NCI-H2081 (cell line): ENCODE measurements around the gene KRTAP9-8.
"Not testable (repeated sequence)": the region's sequence is repeated elsewhere in the genome, so short reads cannot be mapped to it uniquely, and the experiment has no call there.

Experiments used
- DNase-seq, 2 experiments: peaks; one replicate each; lab custom pipeline; 2025; lab: John Stamatoyannopoulos, UW

The KRTAP9-8 gene, protein sequence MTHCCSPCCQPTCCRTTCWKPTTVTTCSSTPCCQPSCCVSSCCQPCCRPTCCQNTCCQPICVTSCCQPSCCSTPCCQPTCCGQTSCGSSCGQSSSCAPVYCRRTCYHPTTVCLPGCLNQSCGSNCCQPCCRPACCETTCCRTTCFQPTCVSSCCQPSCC

DNA sequence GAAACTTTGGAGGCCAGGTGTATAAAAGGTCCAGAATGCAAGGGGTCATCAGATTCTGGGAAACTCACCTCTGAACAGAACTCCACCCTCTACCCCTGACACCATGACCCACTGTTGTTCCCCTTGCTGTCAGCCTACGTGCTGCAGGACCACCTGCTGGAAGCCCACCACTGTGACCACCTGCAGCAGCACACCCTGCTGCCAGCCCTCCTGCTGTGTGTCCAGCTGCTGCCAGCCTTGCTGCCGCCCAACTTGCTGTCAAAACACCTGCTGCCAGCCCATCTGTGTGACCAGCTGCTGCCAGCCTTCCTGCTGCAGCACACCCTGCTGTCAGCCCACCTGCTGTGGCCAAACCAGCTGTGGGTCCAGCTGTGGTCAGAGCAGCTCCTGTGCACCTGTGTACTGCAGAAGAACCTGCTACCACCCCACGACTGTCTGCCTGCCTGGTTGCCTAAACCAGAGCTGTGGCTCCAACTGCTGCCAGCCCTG, at the start of gene KRTAP9-8:
Gene KRTAP9-8, plus strand, starts transcription at position 51 of the 489 bp plus-strand sequence. Its CDS starts 53 bp downstream, at position 104.
- not testable (repeated sequence) for DNase-seq

DNA sequence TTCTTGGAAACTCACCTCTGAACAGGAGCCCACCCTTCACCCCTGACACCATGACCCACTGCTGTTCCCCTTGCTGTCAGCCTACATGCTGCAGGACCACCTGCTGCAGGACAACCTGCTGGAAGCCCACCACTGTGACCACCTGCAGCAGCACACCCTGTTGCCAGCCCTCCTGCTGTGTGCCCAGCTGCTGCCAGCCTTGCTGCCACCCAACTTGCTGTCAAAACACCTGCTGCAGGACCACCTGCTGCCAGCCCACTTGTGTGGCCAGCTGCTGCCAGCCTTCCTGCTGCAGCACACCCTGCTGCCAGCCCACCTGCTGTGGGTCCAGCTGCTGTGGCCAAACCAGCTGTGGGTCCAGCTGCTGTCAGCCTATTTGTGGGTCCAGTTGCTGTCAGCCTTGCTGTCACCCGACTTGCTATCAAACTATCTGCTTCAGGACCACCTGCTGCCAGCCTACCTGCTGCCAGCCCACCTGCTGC, 47.9 kb upstream of the KRTAP9-8 start, which contains the start of gene KRTAP9-1:
Gene KRTAP9-1, plus strand, starts transcription at position 51 of the 482 bp plus-strand sequence. Its CDS starts 0 bp downstream, at position 51.
- DNase-seq = not testable (repeated sequence)

DNA sequence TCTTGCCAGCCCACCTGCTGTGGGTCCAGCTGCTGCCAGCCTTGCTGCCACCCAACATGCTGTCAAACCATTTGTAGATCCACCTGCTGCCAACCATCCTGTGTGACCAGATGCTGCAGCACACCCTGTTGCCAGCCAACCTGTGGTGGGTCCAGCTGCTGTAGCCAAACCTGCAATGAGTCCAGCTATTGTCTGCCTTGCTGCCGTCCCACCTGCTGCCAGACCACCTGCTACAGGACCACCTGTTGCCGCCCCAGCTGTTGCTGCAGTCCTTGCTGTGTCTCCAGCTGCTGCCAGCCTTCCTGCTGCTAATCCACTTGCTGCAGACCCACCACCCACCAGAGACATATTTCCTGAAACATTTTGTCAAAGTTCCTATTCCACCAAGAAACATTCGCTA, 47.5 kb upstream of the KRTAP9-8 start:
- no peak for DNase-seq

DNA sequence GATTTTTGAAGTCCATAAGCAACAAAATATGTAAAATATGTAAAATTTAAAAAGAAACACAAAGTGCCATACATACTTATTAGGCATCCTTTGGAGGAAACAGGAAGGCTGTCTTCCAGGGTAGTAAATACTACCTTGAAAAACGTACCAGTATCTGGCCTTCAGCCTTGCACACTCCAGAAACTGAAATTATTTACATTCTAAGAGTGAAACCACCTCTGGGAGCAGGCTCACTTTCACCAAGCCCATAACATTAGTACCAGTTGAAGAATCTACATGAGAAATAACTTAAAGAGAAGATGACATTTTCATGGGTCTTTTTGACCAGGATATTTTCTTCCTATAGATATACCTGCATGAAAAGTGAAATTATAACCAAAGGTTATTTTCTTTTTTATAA, 41.7 kb upstream of the KRTAP9-8 start:
- no peak for DNase-seq

DNA sequence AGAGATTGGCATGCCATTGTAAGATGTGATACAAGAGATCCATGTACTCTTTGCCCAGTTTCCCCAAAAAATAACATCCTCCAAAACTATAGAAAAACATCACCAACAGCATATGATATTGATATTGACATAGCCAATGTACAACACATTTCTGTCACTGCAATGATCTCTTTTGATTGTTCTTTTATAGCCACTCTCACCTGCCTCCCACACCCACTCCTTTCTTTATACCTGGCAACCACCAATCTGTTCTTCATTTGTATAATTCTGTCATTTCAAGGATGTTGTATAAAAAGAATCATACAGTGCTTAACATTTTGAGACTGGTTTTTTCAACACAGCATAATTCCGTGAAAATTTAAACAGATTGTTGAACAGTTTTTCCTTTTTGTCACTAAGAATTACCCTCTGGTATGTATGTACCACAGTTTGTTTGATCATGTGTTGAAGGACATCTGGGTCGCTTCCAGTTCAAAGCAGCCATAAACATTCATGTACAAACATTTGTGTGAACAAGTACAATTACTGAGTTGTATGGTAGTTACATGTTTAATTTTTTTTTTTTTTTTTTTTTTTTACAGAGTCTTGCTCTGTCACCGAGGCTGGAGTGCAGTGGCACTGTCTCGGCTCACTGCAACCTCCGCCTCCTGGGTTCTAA, 38.2 kb upstream of the KRTAP9-8 start:
- DNase-seq = peak in 1 of 2 experiments; percentile 46

DNA sequence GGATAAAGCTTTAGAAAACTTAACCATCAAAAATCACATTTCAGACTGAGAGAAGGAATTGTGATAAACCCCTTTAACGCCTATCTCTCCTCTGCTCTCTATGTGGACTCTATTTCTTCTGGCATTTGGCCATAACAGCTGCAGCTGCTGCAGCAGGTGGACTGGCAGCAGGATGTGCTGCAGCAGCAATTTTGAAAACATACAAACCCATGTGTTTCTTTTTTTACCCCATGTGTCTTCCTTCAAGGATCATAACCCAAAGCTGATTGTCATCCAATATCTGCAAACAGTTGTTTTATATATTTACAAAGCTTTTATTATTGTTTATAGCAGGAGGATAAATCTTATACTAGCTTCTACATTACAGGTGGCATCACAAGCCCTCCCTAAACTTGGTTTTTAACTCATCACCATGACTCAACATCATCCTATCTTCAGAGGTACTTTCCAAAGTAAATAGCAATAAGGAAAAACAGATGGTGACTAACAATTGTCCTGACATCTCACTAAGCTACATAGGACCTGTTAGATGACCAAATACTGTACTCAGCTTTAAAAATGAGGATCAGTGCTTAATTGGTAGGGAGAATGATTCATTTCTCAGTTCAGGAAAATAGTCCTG, 25.8 kb upstream of the KRTAP9-8 start:
- peak in 1 of 2 experiments; percentile 69 for DNase-seq

DNA sequence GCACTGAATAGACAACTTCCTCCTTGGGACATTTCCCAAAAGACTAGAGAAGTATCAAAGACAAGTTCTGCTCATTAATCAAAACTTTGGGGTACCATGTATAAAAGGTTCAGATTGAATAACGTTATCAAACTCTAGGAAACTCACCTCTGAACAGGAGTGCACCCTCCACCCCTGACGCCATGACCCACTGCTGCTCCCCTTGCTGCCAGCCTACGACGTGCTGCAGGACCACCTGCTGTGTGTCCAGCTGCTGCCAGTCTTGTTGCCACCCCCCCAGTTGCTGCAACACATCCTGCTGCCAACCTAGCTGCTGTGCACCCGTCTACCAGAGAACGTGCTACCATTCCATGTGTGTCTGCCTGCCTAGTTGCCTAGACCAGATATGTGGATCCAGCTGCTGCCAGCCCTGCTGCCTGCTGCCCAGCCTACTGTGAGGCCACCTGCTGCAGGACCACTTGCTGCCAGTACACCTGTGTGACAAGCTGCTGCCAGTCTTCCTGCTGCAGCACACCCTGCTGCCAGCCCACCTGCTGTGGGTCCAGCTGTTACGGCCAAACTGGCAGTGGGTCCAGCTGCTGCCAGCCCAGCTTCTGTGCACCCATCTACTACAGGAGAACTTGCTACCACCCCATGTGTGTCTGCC, 25.2 kb upstream of the KRTAP9-8 start:
- DNase-seq = peak; percentile 44 to 72

DNA sequence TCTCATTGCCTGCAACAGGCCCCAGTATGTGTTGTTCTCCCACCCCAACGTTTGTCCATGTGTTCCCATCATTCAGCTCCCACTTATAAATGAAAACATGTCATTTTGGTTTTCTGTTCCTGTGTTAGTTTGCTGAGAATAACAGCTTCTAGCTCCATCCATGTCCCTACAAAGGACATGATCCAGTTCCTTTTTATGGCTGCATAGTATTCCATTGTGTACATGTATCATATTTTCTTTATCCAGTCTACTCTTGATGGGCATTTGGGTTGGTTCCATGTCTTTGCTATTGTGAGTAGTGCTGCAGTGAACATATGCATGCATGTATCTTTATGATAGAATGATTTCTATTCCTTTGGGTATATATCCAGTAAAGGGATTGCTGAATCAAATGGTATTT, 22.1 kb upstream of the KRTAP9-8 start:
- DNase-seq = no peak

DNA sequence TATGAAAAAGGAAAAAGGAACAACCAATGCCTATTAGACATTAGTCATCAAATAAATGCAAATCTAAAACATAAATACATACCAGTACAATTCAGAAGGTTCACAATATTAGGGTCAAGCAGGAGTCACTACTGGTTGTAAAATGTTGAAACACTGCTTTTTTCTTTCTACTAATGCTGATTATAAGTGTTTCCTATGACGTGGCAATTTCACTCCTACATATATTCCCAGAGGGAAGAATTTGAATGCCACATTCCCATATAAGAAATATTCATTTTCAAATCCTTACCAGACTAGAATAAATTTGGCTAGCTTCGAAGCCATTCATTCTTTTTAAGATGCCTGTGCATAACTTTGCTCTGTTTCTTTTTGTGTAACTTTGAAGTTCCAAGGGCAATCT, 14.0 kb upstream of the KRTAP9-8 start:
- no peak for DNase-seq

DNA sequence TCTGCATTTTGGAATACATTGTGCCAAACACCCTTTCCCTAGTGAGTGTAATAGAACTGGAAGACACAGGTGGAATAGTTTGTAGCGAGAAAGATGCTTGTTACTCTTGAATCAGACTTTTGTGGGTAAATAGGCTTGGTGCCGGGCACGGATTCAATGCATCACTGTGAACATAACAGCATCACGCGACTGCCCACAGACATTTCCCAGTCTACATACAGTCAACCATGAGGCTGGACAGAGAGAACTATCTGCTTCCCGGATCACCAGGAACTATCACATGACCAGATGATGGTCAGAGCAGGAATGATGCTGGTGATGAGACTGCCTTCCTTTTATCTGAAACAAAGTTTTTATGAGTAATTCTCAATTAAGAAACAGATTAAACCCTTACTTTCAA, 11.7 kb upstream of the KRTAP9-8 start:
- DNase-seq = no peak

DNA sequence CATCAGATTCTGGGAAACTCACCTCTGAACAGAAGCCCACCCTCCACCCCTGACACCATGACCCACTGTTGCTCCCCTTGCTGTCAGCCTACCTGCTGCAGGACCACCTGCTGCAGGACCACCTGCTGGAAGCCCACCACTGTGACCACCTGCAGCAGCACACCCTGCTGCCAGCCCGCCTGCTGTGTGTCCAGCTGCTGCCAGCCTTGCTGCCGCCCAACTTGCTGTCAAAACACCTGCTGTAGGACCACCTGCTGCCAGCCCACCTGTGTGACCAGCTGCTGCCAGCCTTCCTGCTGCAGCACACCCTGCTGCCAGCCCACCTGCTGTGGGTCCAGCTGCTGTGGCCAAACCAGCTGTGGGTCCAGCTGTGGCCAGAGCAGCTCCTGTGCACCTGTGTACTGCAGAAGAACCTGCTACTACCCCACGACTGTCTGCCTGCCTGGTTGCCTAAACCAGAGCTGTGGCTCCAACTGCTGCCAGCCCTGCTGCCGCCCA, 11.2 kb upstream of the KRTAP9-8 start, which contains the start of gene KRTAP9-2:
Gene KRTAP9-2, plus strand, starts transcription at position 51 of the 498 bp plus-strand sequence. Its CDS starts 7 bp downstream, at position 58.
- not testable (repeated sequence) for DNase-seq

DNA sequence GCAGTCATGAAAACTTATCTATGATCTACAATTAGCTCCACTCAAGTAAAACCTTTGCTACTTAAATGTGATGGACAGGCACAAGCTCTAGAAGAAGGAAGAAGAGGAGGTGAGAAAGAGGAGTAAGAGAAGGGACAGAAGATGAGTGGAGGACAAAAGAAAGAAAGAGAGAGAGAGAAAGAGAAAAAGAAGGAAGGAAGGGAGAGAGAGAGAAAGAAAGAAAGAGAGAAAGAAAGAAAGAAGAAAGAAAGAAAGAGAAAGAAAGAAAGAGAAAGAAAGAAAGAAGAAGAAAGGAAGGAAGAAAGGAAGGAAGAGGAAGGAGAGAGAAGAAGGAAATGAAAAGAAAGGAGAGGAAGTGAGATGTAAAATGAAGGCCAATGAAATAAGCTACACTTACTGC, 7.7 kb upstream of the KRTAP9-8 start:
- no peak for DNase-seq

DNA sequence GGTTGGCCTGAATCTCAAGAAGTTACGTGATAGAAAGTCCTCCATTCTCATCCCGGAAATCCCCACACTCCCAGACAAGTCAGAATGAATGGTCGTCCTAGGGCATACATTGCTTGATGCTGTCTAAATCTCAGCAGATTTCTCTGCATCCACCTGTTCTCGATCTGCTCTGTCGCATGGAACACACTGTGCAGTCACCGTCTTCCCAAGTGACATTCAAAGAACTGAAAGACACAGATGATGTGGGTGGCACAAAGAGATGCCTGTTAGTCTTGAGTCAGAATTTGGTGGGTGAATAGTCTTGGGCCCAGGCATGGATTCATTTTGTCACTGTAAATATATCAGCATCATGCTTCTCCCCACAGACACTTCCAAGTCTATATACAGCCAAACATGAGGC, 6.1 kb upstream of the KRTAP9-8 start:
- DNase-seq = no peak

DNA sequence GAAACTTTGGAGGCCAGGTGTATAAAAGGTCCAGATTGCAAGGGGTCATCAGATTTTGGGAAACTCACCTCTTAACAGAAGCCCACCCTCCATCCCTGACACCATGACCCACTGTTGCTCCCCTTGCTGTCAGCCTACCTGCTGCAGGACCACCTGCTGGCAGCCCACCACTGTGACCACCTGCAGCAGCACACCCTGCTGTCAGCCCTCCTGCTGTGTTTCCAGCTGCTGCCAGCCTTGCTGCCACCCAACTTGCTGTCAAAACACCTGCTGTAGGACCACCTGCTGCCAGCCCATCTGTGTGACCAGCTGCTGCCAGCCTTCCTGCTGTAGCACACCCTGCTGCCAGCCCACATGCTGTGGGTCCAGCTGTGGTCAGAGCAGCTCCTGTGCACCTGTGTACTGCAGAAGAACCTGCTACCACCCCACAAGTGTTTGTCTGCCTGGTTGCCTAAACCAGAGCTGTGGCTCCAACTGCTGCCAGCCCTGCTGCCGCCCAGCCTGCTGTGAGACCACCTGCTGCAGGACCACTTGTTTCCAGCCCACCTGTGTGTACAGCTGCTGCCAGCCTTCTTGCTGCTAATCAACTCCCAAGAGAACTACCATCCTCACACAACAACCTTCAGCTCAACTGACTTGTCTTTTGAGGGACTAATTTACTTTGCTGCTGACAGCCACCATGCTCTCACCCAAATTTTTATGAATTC, 5.2 kb upstream of the KRTAP9-8 start, which contains the start of gene KRTAP9-3:
Gene KRTAP9-3, plus strand, starts transcription at position 51 of the 707 bp plus-strand sequence. Its CDS starts 53 bp downstream, at position 104.
- DNase-seq = not testable (repeated sequence)

DNA sequence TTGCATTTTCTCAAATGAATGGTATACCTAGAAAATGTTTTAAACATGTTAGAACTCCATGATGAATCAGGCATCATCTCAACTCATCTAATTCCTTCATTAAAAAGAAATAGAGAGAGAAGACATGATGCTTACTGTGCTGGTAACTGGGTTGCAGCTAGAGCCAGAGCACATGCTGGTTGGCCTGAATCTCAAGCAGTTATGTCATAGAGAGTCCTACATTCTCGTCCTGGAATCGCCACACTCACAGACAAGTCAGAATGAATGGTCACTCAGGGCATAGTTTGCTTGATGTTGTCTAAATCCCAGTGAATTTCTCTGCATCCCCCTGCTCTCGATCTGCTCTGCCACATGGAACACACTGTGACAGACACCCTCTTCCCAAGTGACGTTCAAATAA, 683 bp upstream of the KRTAP9-8 start:
- not testable (repeated sequence) for DNase-seq

DNA sequence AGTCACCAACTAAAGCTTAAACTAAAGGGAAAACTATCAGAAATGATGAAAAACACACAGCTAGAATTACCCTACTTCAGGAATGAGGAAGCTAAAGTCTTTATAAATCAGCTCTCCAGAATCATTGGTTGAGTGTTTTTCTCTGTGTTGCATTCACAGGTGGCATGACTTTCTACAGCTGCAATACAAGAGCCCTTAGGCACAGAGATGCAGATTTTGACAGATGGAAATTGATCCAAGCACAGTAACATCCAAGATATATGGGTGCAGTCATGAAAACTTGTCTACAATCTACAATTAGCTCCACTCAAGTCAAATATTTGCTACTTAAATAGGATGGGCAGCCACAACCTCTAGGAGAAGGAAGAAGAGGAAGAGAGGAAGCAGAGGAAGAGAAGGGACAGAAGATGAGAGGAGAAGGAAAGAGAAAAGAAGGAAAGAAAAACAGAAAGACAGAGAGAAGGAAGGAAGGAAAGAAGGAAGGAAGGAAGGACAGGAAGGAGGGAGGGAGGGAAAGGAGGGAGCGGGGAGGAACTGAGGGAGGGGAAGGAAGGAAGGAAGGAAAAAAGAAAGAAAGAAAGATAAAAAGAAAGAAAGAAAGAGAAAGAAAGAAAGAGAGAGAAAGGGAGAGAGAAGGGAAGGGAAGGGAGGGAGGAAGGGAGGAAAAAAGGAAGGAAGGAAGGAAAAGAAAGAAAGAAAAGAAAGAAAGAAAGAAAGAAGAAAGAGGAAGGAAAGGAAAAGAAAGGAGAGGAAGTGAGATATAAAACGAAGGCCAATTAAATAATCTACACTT, 9.4 kb downstream of the KRTAP9-8 start:
- DNase-seq = not testable (repeated sequence)

DNA sequence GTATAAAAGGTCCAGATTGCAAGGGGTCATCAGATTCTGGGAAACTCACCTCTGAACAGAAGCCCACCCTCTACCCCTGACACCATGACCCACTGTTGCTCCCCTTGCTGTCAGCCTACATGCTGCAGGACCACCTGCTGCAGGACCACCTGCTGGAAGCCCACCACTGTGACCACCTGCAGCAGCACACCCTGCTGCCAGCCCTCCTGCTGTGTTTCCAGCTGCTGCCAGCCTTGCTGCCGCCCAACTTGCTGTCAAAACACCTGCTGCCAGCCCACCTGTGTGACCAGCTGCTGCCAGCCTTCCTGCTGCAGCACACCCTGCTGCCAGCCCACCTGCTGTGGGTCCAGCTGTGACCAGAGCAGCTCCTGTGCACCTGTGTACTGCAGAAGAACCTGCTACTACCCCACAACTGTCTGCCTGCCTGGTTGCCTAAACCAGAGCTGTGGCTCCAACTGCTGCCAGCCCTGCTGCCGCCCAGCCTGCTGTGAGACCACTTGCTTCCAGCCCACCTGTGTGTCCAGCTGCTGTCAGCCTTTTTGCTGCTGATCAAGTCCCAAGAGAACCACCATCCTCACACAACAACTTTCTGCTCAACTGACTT, 11.9 kb downstream of the KRTAP9-8 start, which contains the start of gene KRTAP9-4:
Gene KRTAP9-4, plus strand, starts transcription at position 51 of the 604 bp plus-strand sequence. Its CDS starts 34 bp downstream, at position 85.
- DNase-seq = not testable (repeated sequence)

DNA sequence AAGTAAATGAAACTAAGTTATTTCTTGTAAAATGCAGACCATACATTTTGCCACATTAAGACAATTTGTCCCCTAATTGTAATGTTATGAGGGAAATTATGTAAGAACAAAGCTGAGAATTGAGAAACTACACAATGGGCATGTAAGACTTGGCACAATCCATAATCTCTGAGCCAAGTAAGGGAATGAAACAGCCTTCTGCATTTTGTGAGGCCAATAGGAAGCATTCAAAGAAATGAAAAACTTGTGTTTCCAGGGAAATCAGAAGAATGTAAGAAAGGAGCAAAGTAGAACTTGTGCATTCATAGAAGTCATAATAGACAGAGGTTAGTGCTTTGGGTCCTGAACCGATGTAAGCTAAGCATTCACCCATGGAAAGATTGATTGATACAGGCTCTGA, 13.5 kb downstream of the KRTAP9-8 start:
- DNase-seq = no peak

DNA sequence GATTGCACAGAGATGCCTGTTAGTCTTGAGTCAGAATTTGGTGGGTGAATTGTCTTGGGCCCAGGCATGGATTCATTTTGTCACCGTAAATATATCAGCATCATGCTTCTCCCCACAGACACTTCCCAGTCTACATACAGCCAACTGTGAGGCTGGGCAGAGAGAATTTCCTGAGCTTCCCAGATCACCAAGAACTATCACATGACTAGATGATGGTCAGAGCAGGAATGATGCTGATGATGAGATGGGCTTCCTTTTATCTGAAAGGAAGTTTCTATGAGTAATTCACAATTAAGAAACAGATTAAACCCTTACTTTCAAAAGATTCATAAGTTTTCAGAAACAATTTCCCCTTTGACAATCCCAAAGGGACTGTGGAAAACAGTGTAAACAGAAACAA, 17.1 kb downstream of the KRTAP9-8 start:
- DNase-seq = no peak
